Keratinocyte (primary cell): ENCODE data around the gene HIKESHI. TPM values are rescaled to one million over a fixed set of nuclear protein-coding genes. Genes with fewer than 3 reads are reported as not detected.

Experiments used
- DNase-seq: peaks from one replicate; pipeline ENCODE4 v3.0.0-alpha.2; 2011; ENCODE audit warnings: low read depth, missing footprints, low spot score
- FAIRE-seq: peaks from 2 replicates; lab custom pipeline; 2011; peaks lifted over from hg19 to GRCh38; lab: Jason Lieb, UNC
- H2AFZ ChIP-seq: 2 replicates; pipeline ENCODE4 v1.6.0; 2012; ENCODE audit warnings: low read length, control low read depth, inconsistent platforms; ENCODE audit not compliant: control insufficient read depth
- H3K27ac ChIP-seq: 2 replicates; pipeline ENCODE4 v1.5.1; 2011; ENCODE audit warnings: low read length; ENCODE audit not compliant: control insufficient read depth, insufficient read depth
- H3K27me3 ChIP-seq: 3 replicates; pipeline ENCODE4 v1.6.0; 2011; ENCODE audit warnings: low read length; ENCODE audit not compliant: control insufficient read depth, insufficient read depth; ENCODE audit errors: extremely low read depth
- H3K36me3 ChIP-seq, 2 experiments: 2 replicates in 1 of 2; 3 replicates in 1 of 2; pipeline ENCODE4 v1.5.1; 2011; ENCODE audit warnings: low read length in 2 of 2, mild to moderate bottlenecking in 1 of 2; ENCODE audit not compliant: control insufficient read depth in 2 of 2, insufficient read depth in 2 of 2; ENCODE audit errors: extremely low read depth in 1 of 2
- H3K4me1 ChIP-seq: 3 replicates; pipeline ENCODE4 v1.5.1; 2011; ENCODE audit warnings: low read length; ENCODE audit not compliant: control insufficient read depth, insufficient read depth; ENCODE audit errors: extremely low read depth
- H3K4me2 ChIP-seq: 3 replicates; pipeline ENCODE4 v1.6.0; 2011; ENCODE audit warnings: low read depth, low read length; ENCODE audit not compliant: control insufficient read depth, insufficient read depth; ENCODE audit errors: extremely low read depth
- H3K4me3 ChIP-seq, 3 experiments: fragments of 200-600 bp in 1 of 3; sonication (generic) in 1 of 3; 2 replicates in 2 of 3; 3 replicates in 1 of 3; pipeline ENCODE4 v1.5.1; 2011 to 2016; ENCODE audit warnings: low read length in 3 of 3, mild to moderate bottlenecking in 3 of 3, control low read depth in 2 of 3, inconsistent platforms in 1 of 3, low read depth in 1 of 3, mixed read lengths in 1 of 3, mixed run types in 1 of 3, moderate library complexity in 1 of 3; ENCODE audit not compliant: control insufficient read depth in 2 of 3, insufficient read depth in 2 of 3; ENCODE audit errors: extremely low read depth in 1 of 3
- H3K79me2 ChIP-seq: 2 replicates; pipeline ENCODE4 v1.6.0; 2012; ENCODE audit warnings: low read length; ENCODE audit not compliant: control insufficient read depth, insufficient read depth
- H3K9ac ChIP-seq: 3 replicates; pipeline ENCODE4 v1.6.0; 2011; ENCODE audit warnings: low read length; ENCODE audit not compliant: control insufficient read depth, insufficient read depth; ENCODE audit errors: extremely low read depth
- H3K9me1 ChIP-seq: 3 replicates; pipeline ENCODE4 v1.6.0; 2011; ENCODE audit warnings: low read length; ENCODE audit not compliant: control insufficient read depth, insufficient read depth; ENCODE audit errors: extremely low read depth
- H3K9me3 ChIP-seq: 2 replicates; pipeline ENCODE4 v1.5.1; 2012; ENCODE audit warnings: low read depth, low read length; ENCODE audit not compliant: control insufficient read depth
- H4K20me1 ChIP-seq: 3 replicates; pipeline ENCODE4 v1.6.0; 2011; ENCODE audit warnings: low read length; ENCODE audit not compliant: control insufficient read depth, insufficient read depth; ENCODE audit errors: extremely low read depth
- EZH2 ChIP-seq: IDR thresholded peaks from one replicate; pipeline ENCODE4 v1.6.1; 2012; ENCODE audit warnings: inconsistent platforms, mild to moderate bottlenecking, low read length, moderate library complexity
- dilution Hi-C: fragments of 300-500 bp; cut with MboI; formaldehyde crosslinking; loops from one replicate; pipeline ENCODE4 v1.7.0; 2020; ENCODE audit warnings: low sequenced_read_pairs; ENCODE audit not compliant: extremely low pct_ligation_motif_present
- polyA plus RNA-seq, 5 experiments: library from polyadenylated mRNA; depleted of rRNA in 3 of 5; stranded (reverse) in 3 of 5; stranded (forward) in 1 of 5; unstranded in 1 of 5; fragments of >200 nt; gene quantifications; 1 replicate in 1 of 5; 2 replicates in 3 of 5; 3 replicates in 1 of 5; pipeline versions ENCODE4 v1.2.1 to v1.2.3, GENCODE V29; 2011 to 2012; ENCODE audit warnings: missing spikeins in 2 of 5, low read depth in 1 of 5, low replicate concordance in 1 of 5
- TF ChIP-seq, protein P1 (sequence below), 3 experiments: IDR thresholded peaks in 1 of 3; conservative IDR thresholded peaks in 1 of 3; optimal IDR thresholded peaks in 1 of 3; 2 replicates in 2 of 3; 3 replicates in 1 of 3; pipeline versions ENCODE3 to v1.5.1; 2011; ENCODE audit warnings: low read length in 3 of 3, mild to moderate bottlenecking in 3 of 3, moderate library complexity in 2 of 3, control low read depth in 1 of 3, inconsistent platforms in 1 of 3; ENCODE audit not compliant: insufficient read depth in 2 of 3; ENCODE audit errors: extremely low read depth in 1 of 3

The HIKESHI gene
- polyA plus RNA-seq, 1 donor (not counting 4 experiments of a cell fraction or from before 2014, with no cell fraction given), result 89.4 TPM

GRCh38 chr11:86363424-86363823 lies 61.4 kb downstream of the HIKESHI start:
- no peaks in the 10 kb centered on the region for H3K4me1 ChIP-seq
- no peaks in the 10 kb centered on the region for H4K20me1 ChIP-seq
- FAIRE-seq (no peak), DNase-seq (no peak)
- no peak overlapping the region for H3K9ac ChIP-seq
- H3K9me1 ChIP-seq, result no peaks in the 10 kb centered on the region
- no peaks in the 10 kb centered on the region for H3K36me3 ChIP-seq
- H2AFZ ChIP-seq, result no peak overlapping the region
- H3K4me3 ChIP-seq, result no peak overlapping the region
- no peaks in the 10 kb centered on the region for H3K27me3 ChIP-seq
- dilution Hi-C loops, result no loop called here
- no peak overlapping the region for H3K27ac ChIP-seq
- no peaks in the 10 kb centered on the region for H3K79me2 ChIP-seq
- H3K4me2 ChIP-seq, result no peak overlapping the region
- TF ChIP-seq, protein P1, sequence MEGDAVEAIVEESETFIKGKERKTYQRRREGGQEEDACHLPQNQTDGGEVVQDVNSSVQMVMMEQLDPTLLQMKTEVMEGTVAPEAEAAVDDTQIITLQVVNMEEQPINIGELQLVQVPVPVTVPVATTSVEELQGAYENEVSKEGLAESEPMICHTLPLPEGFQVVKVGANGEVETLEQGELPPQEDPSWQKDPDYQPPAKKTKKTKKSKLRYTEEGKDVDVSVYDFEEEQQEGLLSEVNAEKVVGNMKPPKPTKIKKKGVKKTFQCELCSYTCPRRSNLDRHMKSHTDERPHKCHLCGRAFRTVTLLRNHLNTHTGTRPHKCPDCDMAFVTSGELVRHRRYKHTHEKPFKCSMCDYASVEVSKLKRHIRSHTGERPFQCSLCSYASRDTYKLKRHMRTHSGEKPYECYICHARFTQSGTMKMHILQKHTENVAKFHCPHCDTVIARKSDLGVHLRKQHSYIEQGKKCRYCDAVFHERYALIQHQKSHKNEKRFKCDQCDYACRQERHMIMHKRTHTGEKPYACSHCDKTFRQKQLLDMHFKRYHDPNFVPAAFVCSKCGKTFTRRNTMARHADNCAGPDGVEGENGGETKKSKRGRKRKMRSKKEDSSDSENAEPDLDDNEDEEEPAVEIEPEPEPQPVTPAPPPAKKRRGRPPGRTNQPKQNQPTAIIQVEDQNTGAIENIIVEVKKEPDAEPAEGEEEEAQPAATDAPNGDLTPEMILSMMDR (optimal IDR thresholded peaks at IDR 0.05 in 1 of 3, IDR thresholded peaks at IDR 0.05 in 1 of 3, conservative IDR thresholded peaks at IDR 0.05 in 1 of 3; ENCODE audit: extremely low read depth in 1 of 3, insufficient read depth in 2 of 3, low read length in 3 of 3), result no peak
- TF ChIP-seq EZH2, result no peak
- H3K9me3 ChIP-seq, result no peaks in the 10 kb centered on the region

- Histone ChIP-seq H3K36me3 (no peaks in the 10 kb centered on the region), H3K9ac (no peak overlapping the region), H3K9me1 (no peaks in the 10 kb centered on the region), H3K79me2 (no peaks in the 10 kb centered on the region), H4K20me1 (no peaks in the 10 kb centered on the region), H3K9me3 (no peaks in the 10 kb centered on the region), H2AFZ (no peak overlapping the region), H3K4me1 (no peaks in the 10 kb centered on the region), H3K27ac (no peak overlapping the region), H3K4me3 (no peak overlapping the region), H3K27me3 (no peaks in the 10 kb centered on the region), H3K4me2 (no peak overlapping the region)
- dilution Hi-C loops, result no loop called here
- FAIRE-seq, result no peak
- TF ChIP-seq, protein P1 (optimal IDR thresholded peaks at IDR 0.05 in 1 of 3, IDR thresholded peaks at IDR 0.05 in 1 of 3, conservative IDR thresholded peaks at IDR 0.05 in 1 of 3; ENCODE audit: extremely low read depth in 1 of 3, insufficient read depth in 2 of 3, low read length in 3 of 3), result no peak
- no peak for TF ChIP-seq EZH2
- no peak for DNase-seq
Measured at GRCh38 chr11:86365546-86365945, 63.5 kb downstream of the HIKESHI start.
